ENCODE data around the gene CD164. TPM values are rescaled to one million over a fixed set of nuclear protein-coding genes. Genes with fewer than 3 reads are reported as not detected.
"Not testable (repeated sequence)": the region's sequence is repeated elsewhere in the genome, so short reads cannot be mapped to it uniquely, and the experiment has no call there.

CD164 gene
- total RNA-seq, 1 donor from 2014 or later = 67.1 TPM

GRCh38 chr6:109374326-109374892 is 7.9 kb downstream of the CD164 start:
- DNase-seq = no peak

- no peak for DNase-seq
These were observed 8.5 kb downstream of the CD164 start for GRCh38 chr6:109373762-109374161.

GRCh38 chr6:109373331-109373730 is 8.9 kb downstream of the CD164 start:
- DNase-seq = no peak

GRCh38 chr6:109372130-109372529 is 10.1 kb downstream of the CD164 start:
- DNase-seq = no peak

- no peak for DNase-seq
These were observed 11.5 kb downstream of the CD164 start for GRCh38 chr6:109370792-109371191.

GRCh38 chr6:109370336-109370735 is 11.9 kb downstream of the CD164 start:
- no peak for DNase-seq

- DNase-seq = no peak
These were observed 12.5 kb downstream of the CD164 start for GRCh38 chr6:109369728-109370127.

- DNase-seq = not testable (repeated sequence)
These were observed 17.7 kb downstream of the CD164 start for GRCh38 chr6:109364382-109365078.

GRCh38 chr6:109363753-109364152 is 18.5 kb downstream of the CD164 start:
- no peak for DNase-seq

- DNase-seq = no peak
These were observed 20.0 kb downstream of the CD164 start for GRCh38 chr6:109362102-109362884.

- DNase-seq = no peak
These were observed 21.5 kb downstream of the CD164 start for GRCh38 chr6:109360791-109361190.

GRCh38 chr6:109360281-109360680 is 22.0 kb downstream of the CD164 start:
- DNase-seq = no peak

GRCh38 chr6:109359248-109359647 is 23.0 kb downstream of the CD164 start:
- no peak for DNase-seq

GRCh38 chr6:109358204-109358603 is 24.1 kb downstream of the CD164 start:
- no peak for DNase-seq

- DNase-seq = no peak
These were observed 26.0 kb downstream of the CD164 start for GRCh38 chr6:109356237-109356636.

- no peak for DNase-seq
These were observed 30.8 kb downstream of the CD164 start for GRCh38 chr6:109351231-109352130.

- DNase-seq = no peak
These were observed 32.8 kb downstream of the CD164 start for GRCh38 chr6:109349419-109349987.

- no peak for DNase-seq
These were observed 34.0 kb downstream of the CD164 start for GRCh38 chr6:109348226-109348625.

- DNase-seq = no peak
These were observed 34.5 kb downstream of the CD164 start for GRCh38 chr6:109347779-109348178.

GRCh38 chr6:109345986-109346385 is 36.3 kb downstream of the CD164 start:
- DNase-seq = no peak

- no peak for DNase-seq
These were observed 38.0 kb downstream of the CD164 start for GRCh38 chr6:109344226-109344625.

- DNase-seq = no peak
These were observed 38.7 kb downstream of the CD164 start for GRCh38 chr6:109343518-109343917.
